ENCODE data around the gene SLC8A2.
"Not testable (repeated sequence)": the region's sequence is repeated elsewhere in the genome, so short reads cannot be mapped to it uniquely, and the experiment has no call there.

Gene SLC8A2

DNA sequence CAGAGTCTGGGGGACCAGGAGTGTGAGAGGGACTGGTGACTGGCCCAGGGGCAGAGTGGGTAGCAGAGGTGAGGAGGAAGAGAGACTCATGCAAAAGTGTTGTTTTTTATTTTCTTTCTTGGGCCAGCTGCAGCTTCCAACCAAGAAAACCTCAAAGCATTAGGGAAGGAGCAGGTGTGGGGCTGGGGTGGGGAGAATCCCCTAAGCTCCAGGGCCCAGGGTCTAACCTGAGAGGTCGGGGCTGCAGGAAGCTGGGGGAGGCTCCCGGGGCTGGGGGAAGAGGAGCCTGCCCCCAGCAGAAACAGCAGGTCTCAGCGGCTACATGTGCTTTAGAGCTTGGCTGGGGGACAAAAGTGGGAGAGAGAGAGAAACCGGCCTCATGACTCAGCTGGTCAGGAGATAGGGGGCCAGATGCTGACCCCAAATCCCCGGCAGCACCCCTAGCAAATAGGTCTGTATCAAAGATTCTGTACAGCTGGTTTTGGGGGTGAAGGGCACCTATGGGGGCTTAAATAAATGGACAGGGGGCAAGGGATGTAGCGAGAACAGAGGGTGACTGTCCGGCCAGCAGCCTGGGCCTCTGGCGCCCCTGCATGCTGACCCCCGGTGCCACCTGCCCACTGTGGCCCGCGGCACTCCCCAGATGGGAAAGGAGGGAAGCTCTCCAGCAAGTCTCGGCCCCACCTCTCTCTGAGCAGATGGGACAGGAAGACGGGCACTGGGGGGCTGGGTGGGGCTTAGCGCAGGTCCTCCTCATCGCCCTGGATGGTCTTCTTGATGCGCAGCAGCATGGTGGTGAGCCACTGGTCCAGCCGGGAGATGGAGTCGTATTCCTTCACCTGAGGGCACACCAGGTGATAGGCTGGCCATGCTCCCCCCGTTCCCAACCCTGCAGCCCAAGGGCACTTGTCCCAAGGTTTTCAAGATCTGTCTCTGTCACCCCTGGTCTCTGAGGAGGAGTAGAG is 16.1 kb upstream of the SLC8A2 start:
- DNase-seq (ENCODE audit: low spot score): no peak

DNA sequence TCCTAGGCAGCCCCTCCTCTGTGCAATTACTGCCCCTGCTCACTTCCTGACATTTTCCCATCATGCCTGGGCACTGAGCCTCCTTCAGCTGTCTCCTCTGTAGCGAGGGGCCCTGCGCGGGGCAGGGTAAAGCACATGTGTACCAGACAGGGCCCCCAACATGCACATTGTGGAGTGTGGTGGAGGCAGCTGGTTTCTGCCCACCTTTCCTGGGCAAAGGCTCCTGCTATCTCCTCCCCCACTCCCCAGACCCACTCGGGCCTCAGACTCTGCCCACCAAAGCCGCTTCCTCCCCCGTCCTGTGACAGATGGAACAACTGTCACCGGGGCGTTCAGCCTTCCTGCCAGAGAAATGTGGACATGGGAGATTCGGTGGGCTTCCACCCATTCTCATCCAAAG is 15.2 kb upstream of the SLC8A2 start:
- DNase-seq (ENCODE audit: low spot score): no peak

DNA sequence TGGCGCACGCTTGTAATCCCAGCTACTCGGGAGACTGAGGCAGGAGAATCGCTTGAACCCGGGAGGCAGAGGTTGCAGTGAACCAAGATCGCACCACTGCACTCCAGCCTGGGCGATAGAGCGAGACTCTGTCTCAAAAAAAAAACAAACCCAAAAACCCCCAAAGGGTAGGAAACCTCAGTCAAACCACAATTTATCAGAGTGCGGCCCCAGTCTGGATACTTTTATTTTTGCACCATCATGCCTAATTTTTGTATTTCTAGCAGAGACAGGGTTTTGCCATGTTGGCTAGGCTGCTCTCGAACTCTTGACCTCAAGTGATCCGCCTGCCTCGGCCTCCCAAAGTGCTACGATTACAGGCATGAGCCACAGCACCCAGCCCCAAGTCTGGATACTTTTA is 14.5 kb upstream of the SLC8A2 start:
- not testable (repeated sequence) for DNase-seq (ENCODE audit: low spot score)

DNA sequence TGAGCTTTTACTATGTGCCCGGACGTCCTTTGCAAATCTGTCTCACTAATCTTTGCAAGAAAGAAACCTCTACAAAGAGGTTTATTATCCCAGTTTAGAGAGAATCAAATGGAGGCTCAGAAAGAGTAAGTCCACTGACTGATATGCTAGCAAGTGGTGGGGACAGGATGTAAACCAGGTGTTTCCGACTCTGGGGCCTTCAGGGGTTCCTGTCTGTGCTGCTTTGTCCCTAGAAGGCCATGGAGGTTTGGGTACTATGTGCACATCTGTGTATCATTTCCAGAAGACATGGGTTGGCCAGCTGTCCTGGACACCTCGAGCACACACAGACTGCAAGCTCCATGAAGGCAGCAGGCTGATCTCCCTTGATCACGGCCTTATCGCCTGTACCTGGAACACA is 13.5 kb upstream of the SLC8A2 start:
- DNase-seq (ENCODE audit: low spot score): no peak

DNA sequence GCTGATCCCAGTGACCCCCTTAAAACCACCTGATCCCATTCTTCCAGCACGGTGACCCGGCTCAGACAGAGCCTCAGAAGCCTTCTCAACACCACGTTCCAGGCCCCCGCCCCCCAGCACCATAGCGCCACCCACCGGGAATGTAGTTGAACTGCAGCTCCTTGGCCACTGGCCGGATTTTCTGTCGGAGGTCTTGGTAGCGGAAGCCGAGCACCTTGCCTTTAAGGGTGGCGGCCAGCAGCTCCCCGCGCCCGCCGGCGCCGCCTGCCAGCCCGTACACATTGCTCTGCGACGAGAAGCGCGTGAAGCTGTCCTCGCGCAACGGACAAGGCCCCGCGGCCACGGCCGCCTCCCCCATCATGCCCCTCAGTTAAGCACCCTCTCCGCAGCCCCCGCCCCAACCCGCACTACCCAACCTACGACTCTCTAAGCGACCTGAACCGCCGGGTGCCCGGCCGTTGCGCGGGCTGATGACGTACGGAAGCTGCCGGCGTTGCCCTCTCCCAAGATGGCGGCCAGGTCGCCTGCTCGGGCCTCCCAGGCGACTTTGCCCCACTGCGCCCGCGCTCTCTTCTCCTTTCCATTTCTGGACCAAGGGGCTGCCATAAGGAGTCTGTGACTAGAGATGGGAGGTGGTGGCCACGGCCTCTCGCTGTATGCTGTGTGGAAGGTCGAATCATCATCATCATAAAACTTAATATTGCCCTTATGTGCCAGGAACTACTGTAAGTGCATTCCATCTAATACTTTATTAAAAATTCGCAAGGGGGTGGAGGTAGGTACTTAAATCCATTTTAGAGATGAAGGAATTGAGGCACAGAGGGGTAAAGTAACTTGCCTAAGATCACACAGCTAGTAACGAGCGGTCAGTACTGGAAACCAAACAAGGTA is 12.4 kb upstream of the SLC8A2 start, which contains the start of gene KPTN:
Gene KPTN (minus strand): TSS at position 420 of the 891 bp plus-strand sequence. CDS start 59 bp downstream, at position 361.
- peak; percentile 83 for DNase-seq (ENCODE audit: low spot score)

DNA sequence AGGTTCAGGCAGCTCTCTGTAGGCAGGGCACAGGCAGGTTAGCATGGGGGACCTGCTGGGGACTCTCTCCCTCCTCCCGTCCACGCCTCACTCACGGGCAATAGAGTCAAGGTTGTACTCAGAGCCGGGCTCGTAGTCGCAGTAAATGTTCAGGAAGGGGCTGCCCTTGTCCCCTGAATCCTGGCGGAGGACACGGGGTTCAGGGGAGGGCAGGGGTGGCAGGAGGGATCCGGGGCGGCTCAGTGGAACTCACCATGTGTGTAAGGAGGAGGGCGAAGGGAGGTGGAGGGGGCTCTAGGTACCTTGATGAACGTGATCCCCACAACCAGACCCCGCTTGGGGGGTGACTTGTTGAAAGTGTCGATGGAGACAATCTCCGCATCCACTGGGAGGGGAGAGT is 11.5 kb upstream of the SLC8A2 start:
- no peak for DNase-seq (ENCODE audit: low spot score)

DNA sequence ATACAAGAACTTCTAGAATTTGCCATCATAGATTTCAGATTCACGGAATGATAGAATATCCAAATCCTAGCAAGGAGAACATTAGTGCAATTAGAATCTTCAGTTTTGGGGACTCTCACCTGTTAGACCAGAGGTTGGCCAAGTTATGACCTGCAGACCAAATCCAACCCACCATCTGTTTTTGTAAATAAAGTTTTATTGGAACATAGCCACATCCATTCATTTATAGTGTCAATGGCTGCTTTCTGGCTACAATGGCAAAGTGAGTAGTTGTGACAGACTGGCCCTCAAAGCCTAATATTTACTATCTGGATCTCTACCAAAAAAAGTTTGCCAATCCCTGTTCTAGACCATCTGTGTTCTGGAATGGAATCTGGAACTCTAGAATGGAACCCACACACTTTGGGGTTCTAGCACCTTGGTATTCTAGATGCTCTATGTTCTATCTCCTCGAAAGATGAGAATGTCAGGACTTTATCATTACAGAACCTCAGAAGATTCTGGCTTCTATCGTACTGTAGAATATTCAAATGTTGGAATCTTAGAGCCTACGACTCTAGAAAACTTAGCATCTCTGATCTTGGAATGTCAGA is 9.9 kb upstream of the SLC8A2 start:
- no peak for DNase-seq (ENCODE audit: low spot score)

DNA sequence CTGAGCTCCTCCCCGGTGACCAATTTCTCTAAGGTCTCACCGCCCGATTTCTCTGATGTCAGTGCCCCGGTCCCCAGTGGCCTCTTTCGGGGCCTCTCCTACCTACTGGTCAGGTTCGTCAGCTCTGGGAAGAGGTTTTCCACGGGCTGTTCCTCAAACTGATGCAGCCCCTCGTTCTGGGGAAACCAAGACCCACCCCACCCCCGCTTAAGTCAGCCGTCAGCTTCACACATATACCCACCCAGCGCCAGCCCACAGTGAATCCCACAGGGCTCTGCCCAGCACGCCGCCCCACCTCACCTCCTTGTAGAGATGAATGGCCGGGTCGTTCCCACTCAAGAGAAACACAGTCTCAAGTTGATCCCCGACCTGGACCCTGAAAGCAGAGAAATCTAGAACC is 9.0 kb upstream of the SLC8A2 start:
- DNase-seq (ENCODE audit: low spot score): no peak

DNA sequence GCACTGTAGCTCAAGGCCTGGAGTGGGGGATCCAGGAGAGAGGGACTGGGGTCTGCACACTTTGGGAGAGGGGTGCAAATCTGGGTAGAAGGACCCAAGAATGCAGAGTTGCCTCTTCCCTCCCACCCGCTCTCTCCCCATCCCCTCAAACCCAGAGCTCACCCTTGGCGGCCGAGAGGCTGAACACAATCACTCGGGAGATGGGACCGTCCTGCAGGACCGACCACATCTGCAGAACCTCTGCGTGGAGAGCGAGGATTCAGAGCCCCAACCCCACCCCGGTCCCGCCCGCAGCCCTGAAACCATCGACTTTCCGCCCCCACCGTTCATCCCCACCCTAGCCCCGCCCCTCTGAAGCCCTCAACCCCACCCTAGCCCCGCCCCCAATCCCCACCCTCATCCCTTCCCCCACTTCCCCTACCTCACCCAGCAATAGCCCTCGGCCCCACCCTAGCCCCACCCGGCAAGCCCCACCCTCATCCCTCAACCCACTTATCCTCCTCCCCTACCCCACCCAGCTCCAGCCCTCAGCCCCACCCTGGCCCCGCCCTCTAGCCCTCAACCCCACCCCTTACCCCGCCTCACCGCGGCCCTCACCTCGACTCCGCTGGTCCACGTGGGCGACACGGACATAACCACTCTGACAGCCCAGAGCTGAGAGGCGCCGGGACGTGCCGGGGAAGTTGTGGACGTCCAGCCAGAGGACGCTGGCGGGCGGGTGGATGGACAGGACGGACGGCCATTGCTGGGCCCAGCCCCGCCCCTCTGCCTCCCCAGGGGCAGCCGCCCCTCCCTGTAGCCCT is 8.2 kb upstream of the SLC8A2 start:
- DNase-seq (ENCODE audit: low spot score): no peak

DNA sequence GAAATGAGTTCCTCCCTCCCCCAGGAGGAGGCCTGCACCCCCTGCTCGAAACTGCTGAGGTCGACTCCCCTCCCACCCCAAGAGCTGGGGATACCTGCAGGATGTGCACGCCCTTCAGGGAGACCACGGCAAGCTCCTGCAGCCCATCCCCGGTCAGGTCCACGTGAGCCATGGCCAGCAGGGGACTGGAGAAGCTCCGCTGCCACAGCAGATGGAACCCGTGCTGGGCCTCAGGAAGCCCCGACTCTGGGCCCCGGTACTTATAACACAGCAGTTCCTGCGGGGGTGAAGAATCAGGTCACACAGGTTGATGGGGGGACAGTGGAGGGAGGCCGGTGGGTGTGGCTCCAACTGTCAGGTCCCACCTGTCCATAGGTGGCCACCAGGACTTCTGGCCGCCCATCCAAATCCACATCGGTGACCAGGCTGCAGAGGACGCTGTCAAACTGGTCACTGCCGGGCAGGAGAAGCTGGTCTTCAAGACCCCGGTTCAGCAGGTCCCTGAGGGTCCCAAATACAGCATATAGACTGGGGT is 4.8 kb upstream of the SLC8A2 start:
- DNase-seq (ENCODE audit: low spot score): no peak

DNA sequence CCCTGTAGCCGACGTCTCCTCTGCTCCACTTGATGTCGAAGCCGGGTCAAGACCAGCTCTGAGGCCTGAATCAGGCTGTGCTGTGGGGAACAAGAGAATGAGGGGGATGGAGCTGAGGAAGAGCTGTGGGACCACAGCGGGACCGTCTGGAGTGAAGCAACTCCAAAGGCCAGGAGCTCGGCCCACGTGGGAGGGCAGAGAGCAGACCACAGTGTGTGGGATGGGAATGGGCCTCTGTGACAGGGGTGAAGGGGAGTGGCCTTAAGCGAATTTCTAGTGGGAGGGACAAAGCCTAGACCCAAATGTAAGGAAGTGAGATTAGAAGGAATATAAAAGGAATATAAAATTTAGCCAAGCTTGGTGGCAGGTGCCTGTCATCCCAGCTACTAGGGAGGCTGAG is 3.8 kb upstream of the SLC8A2 start:
- no peak for DNase-seq (ENCODE audit: low spot score)

DNA sequence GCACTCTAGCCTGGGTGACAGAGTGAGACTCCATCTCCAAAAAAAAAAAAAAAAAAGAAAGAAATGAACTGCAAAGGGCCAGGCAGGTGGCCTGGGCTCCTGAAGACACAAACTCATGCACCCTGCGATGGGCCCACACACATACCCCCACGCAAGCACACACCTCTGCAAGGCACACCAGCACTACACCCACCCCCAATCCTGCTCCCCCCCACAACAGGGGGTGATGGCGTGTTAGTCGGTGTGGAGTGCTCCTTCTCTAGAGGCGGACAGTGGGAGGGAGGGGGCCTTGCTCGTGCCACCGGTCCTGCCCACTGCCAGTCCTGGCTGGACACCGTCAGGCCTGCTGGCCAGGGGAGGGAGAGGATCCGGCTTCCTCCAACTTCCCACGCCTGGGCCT is 1.6 kb upstream of the SLC8A2 start:
- DNase-seq (ENCODE audit: low spot score): no peak

DNA sequence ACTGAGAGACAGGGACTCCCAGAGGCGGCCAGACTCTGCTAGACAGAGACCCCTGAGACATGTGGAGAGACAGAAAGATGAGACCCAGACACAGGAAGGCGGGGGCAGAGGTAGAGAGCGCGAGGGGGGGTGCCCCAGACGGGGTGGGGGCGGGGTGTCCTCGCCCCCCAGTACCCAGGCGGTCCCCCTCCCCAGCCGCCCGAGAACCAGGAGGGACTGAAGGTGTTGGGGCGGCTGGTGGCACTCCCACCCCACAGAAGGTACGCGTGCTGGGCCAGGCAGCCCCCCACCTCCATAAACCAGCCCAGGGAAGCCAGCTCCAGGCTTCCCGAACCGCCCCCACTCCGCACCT is 336 bp downstream of the SLC8A2 start:
- DNase-seq (ENCODE audit: low spot score): no peak

DNA sequence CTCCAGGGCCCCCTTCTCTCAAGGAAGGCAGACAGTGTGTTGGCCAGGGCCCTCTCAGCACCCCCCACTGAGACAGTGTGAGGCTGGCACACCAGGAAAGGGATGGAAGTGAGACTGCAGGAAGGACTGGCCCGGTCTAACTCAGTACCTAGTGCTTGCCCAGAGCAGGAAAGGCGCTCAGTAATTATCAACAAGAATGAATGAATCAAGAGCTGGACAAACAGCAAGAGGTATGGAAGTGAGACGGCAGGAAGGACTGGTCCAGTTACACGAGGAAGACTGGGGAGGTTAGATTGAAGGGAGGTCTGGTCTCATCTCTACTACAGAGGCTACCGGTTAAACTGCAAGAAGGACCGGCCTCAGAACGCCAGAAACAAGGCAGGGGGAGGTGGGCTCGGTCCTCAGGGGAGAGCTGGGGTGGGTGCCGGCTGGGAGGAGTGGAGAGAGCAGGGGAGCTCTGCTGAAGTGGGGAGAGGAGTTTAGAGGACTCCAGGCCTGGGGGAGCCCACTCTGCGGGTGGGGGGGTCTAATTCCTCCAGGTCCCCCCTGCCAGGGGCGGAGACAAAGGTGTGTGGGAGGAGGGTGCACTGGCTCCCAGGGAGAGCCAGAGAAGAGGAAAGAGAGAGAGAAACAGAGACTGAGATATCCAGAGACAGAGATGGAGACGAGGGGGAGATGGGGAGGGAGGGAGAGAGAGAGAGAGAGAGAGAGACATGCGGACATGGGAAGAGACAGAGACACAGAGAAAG is 1.1 kb downstream of the SLC8A2 start:
- no peak for DNase-seq (ENCODE audit: low spot score)

DNA sequence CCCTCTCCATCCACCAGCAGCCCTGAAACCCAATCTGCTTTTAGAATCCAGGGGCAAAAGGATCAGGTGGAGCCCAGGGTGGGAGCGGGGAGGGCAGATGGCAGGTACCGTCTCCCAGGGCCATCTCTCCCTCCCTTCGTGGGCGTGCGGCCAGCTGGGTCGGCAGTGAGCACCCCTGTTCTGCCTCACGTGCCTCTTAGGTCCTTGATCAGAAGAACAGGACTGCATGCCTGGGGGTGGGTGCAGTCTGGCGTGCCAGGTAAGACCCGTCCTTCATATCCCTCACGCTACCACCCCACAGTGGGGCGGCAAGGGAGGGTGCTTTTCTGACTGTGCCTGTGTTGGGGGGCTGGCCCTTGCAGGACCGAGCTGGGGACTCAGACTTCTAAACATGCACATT is 2.0 kb downstream of the SLC8A2 start:
- DNase-seq (ENCODE audit: low spot score): no peak

DNA sequence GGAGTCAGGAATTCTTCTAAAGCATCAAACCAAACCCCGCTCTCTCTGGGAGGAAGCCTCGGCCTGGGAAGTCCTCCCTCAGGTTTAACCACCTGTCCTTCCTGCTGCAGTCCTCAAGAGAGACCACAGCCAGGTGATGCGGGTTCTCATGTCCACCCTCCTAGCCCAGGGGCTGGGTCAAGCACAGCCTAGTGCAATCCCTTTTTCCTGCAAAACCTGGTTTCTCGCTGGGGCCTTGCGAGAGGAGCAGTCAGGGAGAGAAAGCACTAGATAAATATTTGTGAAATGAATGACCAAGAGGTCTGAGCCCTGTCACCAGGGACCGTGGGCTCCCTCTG is 2.4 kb downstream of the SLC8A2 start:
- DNase-seq (ENCODE audit: low spot score): no peak

DNA sequence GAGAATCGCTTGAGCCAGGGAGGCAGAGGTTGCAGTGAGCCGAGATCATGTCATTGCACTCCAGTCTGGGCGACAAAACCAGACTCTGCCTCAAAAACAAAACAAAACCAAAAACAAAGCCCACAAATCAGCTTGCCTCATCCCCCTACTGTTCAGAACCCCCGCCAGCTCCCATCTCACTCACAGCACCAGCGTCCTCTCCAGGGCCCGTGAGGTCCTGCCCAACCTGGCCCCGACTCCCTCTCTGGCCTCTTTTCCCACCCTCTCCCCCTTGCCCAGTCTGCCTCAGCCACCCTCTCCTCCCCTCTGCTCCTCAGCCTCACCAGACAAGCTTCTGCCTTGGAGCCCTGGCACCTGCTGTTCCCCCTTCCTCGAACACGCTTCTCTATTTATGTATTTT is 3.8 kb downstream of the SLC8A2 start:
- no peak for DNase-seq (ENCODE audit: low spot score)

DNA sequence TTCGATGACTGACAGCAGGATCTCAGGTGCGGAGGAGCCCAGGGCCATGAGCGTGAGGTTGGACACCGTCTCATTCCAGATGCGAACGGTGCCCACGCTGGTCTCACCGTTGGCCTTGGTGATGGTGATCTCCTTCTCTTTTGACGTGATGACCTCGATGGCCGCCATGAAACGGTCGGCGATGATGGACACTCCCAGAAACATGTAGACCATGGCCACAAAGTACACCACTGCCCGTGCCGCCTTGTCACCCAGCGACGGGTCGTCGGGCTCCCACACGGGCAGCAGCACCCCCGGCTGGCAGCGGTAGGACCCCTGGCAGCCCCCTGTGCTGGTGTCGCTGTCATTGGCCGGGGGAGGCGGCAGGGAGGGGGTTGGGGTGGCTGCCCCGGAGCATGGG is 5.7 kb downstream of the SLC8A2 start:
- DNase-seq (ENCODE audit: low spot score): no peak

DNA sequence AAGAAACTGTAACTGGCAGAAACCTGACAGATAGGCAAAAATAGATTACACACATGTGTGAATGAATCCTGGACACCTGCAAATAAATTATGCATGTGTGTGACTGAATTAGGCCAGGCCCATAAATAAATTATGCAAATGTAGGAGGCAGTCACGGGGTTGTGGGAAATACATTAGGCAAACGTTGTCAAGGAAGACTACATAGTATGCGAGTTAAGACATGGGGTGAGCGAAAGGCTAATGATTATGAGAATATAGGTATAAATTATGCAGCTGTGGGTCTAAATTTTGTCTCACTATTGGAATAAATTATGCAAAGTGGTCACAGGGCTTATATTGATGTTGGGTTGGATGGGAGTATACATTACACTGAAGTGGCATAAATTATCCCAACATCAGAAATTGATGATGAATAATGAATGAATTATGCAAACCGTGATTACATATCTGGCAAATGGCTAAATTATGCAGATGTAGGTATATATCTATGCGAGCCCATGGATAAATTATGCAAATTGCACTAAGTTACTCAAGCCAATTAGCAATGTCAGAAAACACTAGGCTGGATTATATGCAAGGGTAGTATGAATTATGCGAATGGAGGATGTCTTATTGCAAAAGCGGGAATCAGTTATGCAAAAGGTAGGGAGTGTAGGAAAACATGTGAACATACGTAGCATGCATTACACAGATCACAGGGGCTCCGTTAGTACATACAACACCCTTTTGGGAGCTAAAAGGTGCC is 6.8 kb downstream of the SLC8A2 start:
- no peak for DNase-seq (ENCODE audit: low spot score)

DNA sequence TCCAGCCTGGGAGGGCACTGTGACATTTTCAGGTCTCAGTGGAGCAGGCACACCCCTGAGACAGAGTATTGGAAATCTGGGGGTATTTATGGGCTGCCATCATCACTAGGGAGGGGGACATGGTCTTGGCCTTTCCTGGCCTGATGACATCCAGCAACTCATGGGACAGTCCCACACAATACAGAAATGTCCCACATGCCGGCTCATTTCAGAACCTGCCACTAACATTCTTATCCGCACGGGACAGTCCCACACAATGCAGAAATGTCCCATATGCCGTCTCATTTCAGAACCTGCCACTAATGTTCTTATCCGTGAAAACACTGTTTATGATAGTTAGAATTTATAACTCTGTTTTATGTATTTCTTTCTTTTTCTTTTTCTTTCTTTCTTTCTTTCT is 9.8 kb downstream of the SLC8A2 start:
- no peak for DNase-seq (ENCODE audit: low spot score)

All from globus pallidus (tissue), 1 donor.